OCI-LY7 (cell line): Measurements from ENCODE around the gene ZBTB48.

Source experiments
- EZH2phosphoT487 ChIP-seq: fragments of 200-600 bp; sonication (generic); IDR thresholded peaks from 2 replicates; pipeline ENCODE4 v1.6.1; 2018; ENCODE audit warnings: low read depth, borderline replicate concordance, mild to moderate bottlenecking, mixed run types, antibody characterized with exemption, low read length, moderate library complexity, mixed read lengths
- TF ChIP-seq, protein P1 (sequence below): fragments of 200-600 bp; sonication (generic); conservative IDR thresholded peaks from 2 replicates; pipeline ENCODE4 v1.5.1; 2014; ENCODE audit warnings: mild to moderate bottlenecking, antibody characterized with exemption, low read length, moderate library complexity, mixed read lengths

DNA sequence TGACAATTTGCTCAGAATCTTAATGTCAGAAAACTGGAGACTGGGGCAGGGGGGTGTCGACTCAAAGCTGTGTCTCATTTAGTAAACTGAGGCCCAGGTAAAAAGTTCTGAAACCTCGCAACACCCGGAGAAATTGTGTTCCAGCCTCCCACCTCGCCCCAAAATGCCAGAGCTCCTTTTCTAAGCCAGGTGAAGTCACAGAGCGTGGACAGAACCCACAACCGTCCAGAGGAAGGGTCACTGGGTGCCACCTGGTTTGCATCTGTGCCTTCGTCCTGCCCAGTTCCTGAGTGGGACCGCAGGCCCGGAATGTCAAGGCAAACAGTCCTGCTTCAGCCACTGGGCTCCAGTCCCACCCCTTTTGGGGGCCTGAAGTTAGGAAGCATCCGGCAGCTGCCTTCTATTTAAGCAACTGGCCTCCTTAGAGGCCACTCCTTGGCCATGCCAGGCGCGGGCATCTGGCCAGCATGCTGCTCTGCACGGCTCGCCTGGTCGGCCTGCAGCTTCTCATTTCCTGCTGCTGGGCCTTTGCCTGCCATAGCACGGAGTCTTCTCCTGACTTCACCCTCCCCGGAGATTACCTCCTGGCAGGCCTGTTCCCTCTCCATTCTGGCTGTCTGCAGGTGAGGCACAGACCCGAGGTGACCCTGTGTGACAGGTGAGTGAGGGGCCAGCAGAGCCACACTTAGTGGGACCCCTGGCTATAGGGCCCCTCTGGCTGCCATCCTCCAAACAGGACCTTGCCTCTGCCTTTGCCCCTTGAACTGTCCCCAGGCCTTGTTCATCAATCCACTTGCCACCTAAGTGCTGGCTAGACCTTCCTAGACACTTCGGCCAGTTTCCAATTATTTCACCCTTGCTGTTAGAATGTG lies 24.7 kb upstream of the ZBTB48 start, which contains the start of gene TAS1R1:
- TF ChIP-seq, protein P1, sequence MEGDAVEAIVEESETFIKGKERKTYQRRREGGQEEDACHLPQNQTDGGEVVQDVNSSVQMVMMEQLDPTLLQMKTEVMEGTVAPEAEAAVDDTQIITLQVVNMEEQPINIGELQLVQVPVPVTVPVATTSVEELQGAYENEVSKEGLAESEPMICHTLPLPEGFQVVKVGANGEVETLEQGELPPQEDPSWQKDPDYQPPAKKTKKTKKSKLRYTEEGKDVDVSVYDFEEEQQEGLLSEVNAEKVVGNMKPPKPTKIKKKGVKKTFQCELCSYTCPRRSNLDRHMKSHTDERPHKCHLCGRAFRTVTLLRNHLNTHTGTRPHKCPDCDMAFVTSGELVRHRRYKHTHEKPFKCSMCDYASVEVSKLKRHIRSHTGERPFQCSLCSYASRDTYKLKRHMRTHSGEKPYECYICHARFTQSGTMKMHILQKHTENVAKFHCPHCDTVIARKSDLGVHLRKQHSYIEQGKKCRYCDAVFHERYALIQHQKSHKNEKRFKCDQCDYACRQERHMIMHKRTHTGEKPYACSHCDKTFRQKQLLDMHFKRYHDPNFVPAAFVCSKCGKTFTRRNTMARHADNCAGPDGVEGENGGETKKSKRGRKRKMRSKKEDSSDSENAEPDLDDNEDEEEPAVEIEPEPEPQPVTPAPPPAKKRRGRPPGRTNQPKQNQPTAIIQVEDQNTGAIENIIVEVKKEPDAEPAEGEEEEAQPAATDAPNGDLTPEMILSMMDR, result no peak
- TF ChIP-seq EZH2phosphoT487, result no peak
